Measurements from ENCODE around the gene RHOT2.
A peak's percentile ranks its signal among the peaks of the same experiment; 100 is the strongest.

RHOT2 gene

DNA sequence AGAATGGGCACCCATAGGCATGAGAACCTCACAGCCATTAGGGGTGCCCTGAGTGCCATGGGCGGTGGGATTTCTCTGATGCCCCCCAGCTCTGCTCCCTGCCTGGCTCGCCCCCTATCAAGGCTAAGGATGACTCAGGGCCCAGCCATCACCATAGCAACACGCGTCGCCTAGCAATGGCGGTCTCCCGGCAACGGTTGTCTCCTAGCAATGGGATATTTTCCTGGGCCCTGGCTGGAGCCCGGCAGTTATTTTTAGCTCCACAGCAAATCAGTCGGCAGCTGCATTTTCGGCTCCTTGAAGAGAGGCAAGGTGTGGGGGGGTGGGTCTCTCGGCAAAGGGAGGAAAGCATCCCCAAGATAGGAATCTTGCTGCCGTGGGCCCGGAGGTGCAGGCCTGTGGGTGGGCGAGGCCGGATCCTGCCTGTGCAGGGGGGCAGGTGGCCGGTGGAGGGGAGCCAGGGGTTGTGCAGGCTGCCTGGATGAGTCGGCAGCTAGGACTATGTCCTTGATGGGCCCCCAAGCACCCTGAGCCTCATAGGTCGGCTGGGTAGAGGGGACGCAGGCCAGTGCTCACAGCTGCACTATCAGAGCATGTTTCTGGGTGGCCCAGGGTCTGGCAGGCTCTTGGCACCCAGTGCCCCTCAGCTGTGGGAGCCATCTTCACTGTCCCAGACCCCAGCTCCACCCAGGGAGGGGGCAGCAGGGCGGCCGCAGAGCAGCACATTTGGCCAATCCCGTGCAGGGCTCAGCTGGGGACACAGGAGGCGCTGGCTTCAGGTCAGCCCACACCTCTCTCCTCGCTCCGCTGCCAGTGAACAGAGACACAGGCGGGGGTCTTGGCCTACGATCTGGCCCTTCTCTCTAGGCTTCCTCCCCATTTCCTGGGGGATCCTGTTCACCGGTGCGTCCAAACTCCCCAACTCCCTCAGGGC, 41.9 kb downstream of the RHOT2 start:
- no peak overlapping the region for H2BK120ac ChIP-seq (ENCODE audit: low read depth, low read length)
- H3K79me1 ChIP-seq (replicated peaks; ENCODE audit: low read length, poor library complexity, severe bottlenecking) = peaks cover 4% of the 10 kb centered on the region
- no peak overlapping the region for H2AFZ ChIP-seq (ENCODE audit: low read depth, low read length)
- H3K4me3 ChIP-seq (ENCODE audit: insufficient read depth in 1 of 2, low read depth in 1 of 2, low read length in 2 of 2) = peak overlapping the region in 1 of 2 experiments; percentile 18
- H3K36me3 ChIP-seq (ENCODE audit: control insufficient read depth in 1 of 2, insufficient read depth in 2 of 2, low read depth in 1 of 2, low read length in 2 of 2) = no peaks in the 10 kb centered on the region
- peaks cover 42% of the 10 kb centered on the region for H3K4me1 ChIP-seq (ENCODE audit: control insufficient read depth, insufficient read depth, low read depth, low read length)
- WGBS = 46% methylated on average over 30 of the region's 30 CpGs
- H3K27ac ChIP-seq (ENCODE audit: low read length, poor library complexity, severe bottlenecking) = no peak overlapping the region
- H3K9me3 ChIP-seq (ENCODE audit: control insufficient read depth, low read length) = no peaks in the 10 kb centered on the region
- H2BK5ac ChIP-seq (ENCODE audit: low read depth, low read length, poor library complexity, severe bottlenecking) = no peak overlapping the region
- peak overlapping the region; percentile 45 for H4K91ac ChIP-seq (ENCODE audit: low read length)
- H3K14ac ChIP-seq (ENCODE audit: low read length in 2 of 2) = peak overlapping the region in 1 of 2 experiments; percentile 74
- H3K27me3 ChIP-seq (ENCODE audit: control insufficient read depth in 1 of 2, insufficient read depth in 1 of 2, low read length in 2 of 2) = peaks cover 43 to 57% of the 10 kb centered on the region in 2 experiments
- no peak overlapping the region for H2BK15ac ChIP-seq (ENCODE audit: low read depth, poor library complexity, severe bottlenecking)
- H2BK12ac ChIP-seq (ENCODE audit: low read length in 2 of 2) = peak overlapping the region; percentile 28 to 64
- H3K9ac ChIP-seq (ENCODE audit: low read length) = peak overlapping the region; percentile 51
- H4K8ac ChIP-seq (ENCODE audit: low read length) = no peak overlapping the region
- peak overlapping the region in 1 of 2 experiments; percentile 32 for H3K23ac ChIP-seq (ENCODE audit: low read length in 2 of 2)
- H3K4ac ChIP-seq (ENCODE audit: low read depth in 1 of 2, low read length in 2 of 2) = no peak overlapping the region
- no peak overlapping the region for H3K4me2 ChIP-seq (ENCODE audit: low read length, poor library complexity, severe bottlenecking)
- peak overlapping the region in 1 of 2 experiments; percentile 42 for H3K18ac ChIP-seq (ENCODE audit: low read depth in 1 of 2, low read length in 2 of 2)
- peak; percentile 92 for DNase-seq
- no peak overlapping the region for H2AK5ac ChIP-seq (ENCODE audit: low read length, severe bottlenecking)

DNA sequence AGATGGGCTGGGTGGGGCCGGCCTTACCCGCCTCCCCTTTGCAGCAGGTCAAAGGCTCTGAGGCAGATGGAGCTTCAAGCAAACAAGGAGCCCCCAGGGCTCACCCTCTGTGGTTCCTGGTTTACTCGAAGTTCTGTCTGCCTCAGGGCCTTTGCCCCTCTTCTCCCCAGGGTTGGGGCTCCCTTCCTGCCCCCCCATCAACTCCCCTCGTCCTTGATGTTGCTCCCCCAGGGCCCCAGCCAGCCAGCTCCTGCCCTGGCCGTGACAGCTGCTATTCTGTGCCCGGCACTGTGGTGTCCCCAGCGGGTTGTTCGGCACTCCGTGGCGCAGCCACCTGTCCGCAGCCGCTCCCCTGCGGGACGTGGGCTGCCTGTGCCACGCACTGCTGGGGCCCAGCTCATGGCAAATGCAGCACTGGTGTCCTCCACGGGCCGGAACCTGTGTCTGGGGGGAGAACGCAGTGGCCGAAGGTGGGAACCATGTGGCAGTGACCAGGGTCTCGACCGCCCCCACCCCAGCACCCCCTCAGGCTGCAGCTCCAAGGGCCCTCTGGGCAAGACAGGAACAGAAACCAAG, 42.7 kb downstream of the RHOT2 start:
- WGBS = 80% methylated on average over 21 of the region's 21 CpGs

DNA sequence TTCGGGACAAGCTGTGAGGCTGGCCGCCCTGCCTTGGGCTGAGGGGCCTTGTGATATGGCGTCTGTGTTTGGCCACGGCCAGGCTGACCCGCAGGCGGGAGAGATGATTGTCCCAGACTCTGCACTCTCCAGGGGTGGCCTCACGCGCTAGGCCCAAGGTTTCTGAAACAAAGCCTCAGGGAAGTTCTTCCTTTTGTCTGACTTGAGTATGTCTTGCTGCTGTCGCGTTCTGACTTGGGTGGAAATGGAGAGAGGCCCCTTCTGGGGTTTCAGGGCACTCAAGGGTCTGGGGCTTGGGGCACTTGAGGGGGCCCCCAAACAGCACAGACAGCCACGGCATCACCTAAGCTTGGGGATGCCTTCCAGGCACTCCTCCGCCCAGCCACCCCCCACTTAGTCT, 43.2 kb downstream of the RHOT2 start:
- no peak overlapping the region for H2BK12ac ChIP-seq (ENCODE audit: low read length in 2 of 2)
- H3K14ac ChIP-seq (ENCODE audit: low read length in 2 of 2) = no peak overlapping the region
- no peak overlapping the region for H4K91ac ChIP-seq (ENCODE audit: low read length)
- no peak overlapping the region for H3K27ac ChIP-seq (ENCODE audit: low read length, poor library complexity, severe bottlenecking)
- no peak overlapping the region for H2BK120ac ChIP-seq (ENCODE audit: low read depth, low read length)
- H3K23ac ChIP-seq (ENCODE audit: low read length in 2 of 2) = no peak overlapping the region
- DNase-seq = no peak
- no peak overlapping the region for H3K4me3 ChIP-seq (ENCODE audit: insufficient read depth in 1 of 2, low read depth in 1 of 2, low read length in 2 of 2)
- no peak overlapping the region for H2AFZ ChIP-seq (ENCODE audit: low read depth, low read length)
- peaks cover 45% of the 10 kb centered on the region for H3K4me1 ChIP-seq (ENCODE audit: control insufficient read depth, insufficient read depth, low read depth, low read length)
- H4K8ac ChIP-seq (ENCODE audit: low read length) = no peak overlapping the region
- no peak overlapping the region for H3K9ac ChIP-seq (ENCODE audit: low read length)
- no peak overlapping the region for H3K4me2 ChIP-seq (ENCODE audit: low read length, poor library complexity, severe bottlenecking)
- peaks cover 42 to 54% of the 10 kb centered on the region in 2 experiments for H3K27me3 ChIP-seq (ENCODE audit: control insufficient read depth in 1 of 2, insufficient read depth in 1 of 2, low read length in 2 of 2)
- WGBS = 78% methylated on average over 12 of the region's 12 CpGs
- H2BK15ac ChIP-seq (ENCODE audit: low read depth, poor library complexity, severe bottlenecking) = peak overlapping the region; percentile 49
- H2AK5ac ChIP-seq (ENCODE audit: low read length, severe bottlenecking) = no peak overlapping the region
- H3K79me1 ChIP-seq (replicated peaks; ENCODE audit: low read length, poor library complexity, severe bottlenecking) = peaks cover 6% of the 10 kb centered on the region
- H2BK5ac ChIP-seq (ENCODE audit: low read depth, low read length, poor library complexity, severe bottlenecking) = no peak overlapping the region
- no peaks in the 10 kb centered on the region for H3K36me3 ChIP-seq (ENCODE audit: control insufficient read depth in 1 of 2, insufficient read depth in 2 of 2, low read depth in 1 of 2, low read length in 2 of 2)
- H3K9me3 ChIP-seq (ENCODE audit: control insufficient read depth, low read length) = no peaks in the 10 kb centered on the region
- no peak overlapping the region for H3K4ac ChIP-seq (ENCODE audit: low read depth in 1 of 2, low read length in 2 of 2)
- H3K18ac ChIP-seq (ENCODE audit: low read depth in 1 of 2, low read length in 2 of 2) = no peak overlapping the region

More for the DNA sequence above, 42.7 kb downstream of the RHOT2 start:
- Histone ChIP-seq H4K91ac (ENCODE audit: low read length) (peak overlapping the region; percentile 45), H3K9me3 (ENCODE audit: control insufficient read depth, low read length) (no peaks in the 10 kb centered on the region), H2BK5ac (ENCODE audit: low read depth, low read length, poor library complexity, severe bottlenecking) (no peak overlapping the region), H3K4me1 (ENCODE audit: control insufficient read depth, insufficient read depth, low read depth, low read length) (peaks cover 45% of the 10 kb centered on the region), H3K14ac (ENCODE audit: low read length in 2 of 2) (no peak overlapping the region), H3K27ac (ENCODE audit: low read length, poor library complexity, severe bottlenecking) (no peak overlapping the region), H3K79me1 (replicated peaks; ENCODE audit: low read length, poor library complexity, severe bottlenecking) (peaks cover 4% of the 10 kb centered on the region), H2AK5ac (ENCODE audit: low read length, severe bottlenecking) (no peak overlapping the region), H3K4me2 (ENCODE audit: low read length, poor library complexity, severe bottlenecking) (no peak overlapping the region), H3K23ac (ENCODE audit: low read length in 2 of 2) (no peak overlapping the region), H3K18ac (ENCODE audit: low read depth in 1 of 2, low read length in 2 of 2) (no peak overlapping the region), H2BK120ac (ENCODE audit: low read depth, low read length) (peak overlapping the region; percentile 23), H3K4ac (ENCODE audit: low read depth in 1 of 2, low read length in 2 of 2) (no peak overlapping the region), H3K4me3 (ENCODE audit: insufficient read depth in 1 of 2, low read depth in 1 of 2, low read length in 2 of 2) (no peak overlapping the region), H3K27me3 (ENCODE audit: control insufficient read depth in 1 of 2, insufficient read depth in 1 of 2, low read length in 2 of 2) (peaks cover 43 to 54% of the 10 kb centered on the region in 2 experiments), H3K36me3 (ENCODE audit: control insufficient read depth in 1 of 2, insufficient read depth in 2 of 2, low read depth in 1 of 2, low read length in 2 of 2) (no peaks in the 10 kb centered on the region), H2BK15ac (ENCODE audit: low read depth, poor library complexity, severe bottlenecking) (no peak overlapping the region), H3K9ac (ENCODE audit: low read length) (peak overlapping the region; percentile 51), H4K8ac (ENCODE audit: low read length) (no peak overlapping the region), H2BK12ac (ENCODE audit: low read length in 2 of 2) (peak overlapping the region in 1 of 2 experiments; percentile 60), H2AFZ (ENCODE audit: low read depth, low read length) (no peak overlapping the region)
- DNase-seq = no peak

Measured in mesenchymal stem cell (in vitro differentiated cells and primary cell).